H1 (cell line): ENCODE data around the gene DCLRE1A. TPM values are rescaled to one million over a fixed set of nuclear protein-coding genes. Genes with fewer than 3 reads are reported as not detected.

ENCODE experiments used
- CTCF ChIA-PET: fragments of 300-600 bp; sonication (Branson Sonifier 250); formaldehyde crosslinking; loops from one replicate; lab custom pipeline; 2021; ENCODE audit not compliant: partially characterized antibody; lab: Charles Lee
- POLR2A ChIA-PET: fragments of 300-600 bp; sonication (Branson Sonifier 250); formaldehyde crosslinking; loops from one replicate; lab custom pipeline; 2021; ENCODE audit warnings: inconsistent platforms; ENCODE audit not compliant: partially characterized antibody; lab: Charles Lee
- DNase-seq, 2 experiments: peaks; one replicate each; pipeline versions ENCODE4 v3.0.0 to v3.0.0-alpha.2; 2010 to 2022; ENCODE audit warnings: low spot score in 2 of 2, low read depth in 1 of 2, mixed read lengths in 1 of 2
- FAIRE-seq: peaks from 2 replicates; lab custom pipeline; 2011; peaks lifted over from hg19 to GRCh38; lab: Jason Lieb, UNC
- H2AFZ ChIP-seq: 2 replicates; pipeline ENCODE4 v1.8.1; 2012; ENCODE audit warnings: low read length, inconsistent platforms
- H2AK5ac ChIP-seq: 2 replicates; pipeline ENCODE4 v1.6.1; 2013; ENCODE audit warnings: low read depth, low read length
- H2BK120ac ChIP-seq: replicated peaks from 2 replicates; pipeline ENCODE3; 2013; ENCODE audit warnings: low read depth, low read length, inconsistent platforms
- H2BK12ac ChIP-seq: 2 replicates; pipeline ENCODE4 v1.6.1; 2013; ENCODE audit warnings: low read depth, low read length
- H2BK15ac ChIP-seq: 2 replicates; pipeline ENCODE4 v1.6.1; 2013; ENCODE audit warnings: low read length
- H2BK20ac ChIP-seq: 2 replicates; pipeline ENCODE4 v1.6.1; 2013; ENCODE audit warnings: low read length
- H2BK5ac ChIP-seq: 2 replicates; pipeline ENCODE4 v1.6.1; 2013; ENCODE audit warnings: low read depth, low read length
- H3K14ac ChIP-seq: 2 replicates; pipeline ENCODE4 v1.6.1; 2013; ENCODE audit warnings: inconsistent platforms; ENCODE audit not compliant: insufficient read length
- H3K18ac ChIP-seq: 2 replicates; pipeline ENCODE4 v1.6.1; 2013; ENCODE audit warnings: low read length; ENCODE audit errors: extremely low read depth
- H3K23ac ChIP-seq: 2 replicates; pipeline ENCODE4 v1.6.1; 2013; ENCODE audit warnings: inconsistent platforms; ENCODE audit not compliant: insufficient read length
- H3K23me2 ChIP-seq: 2 replicates; pipeline ENCODE4 v1.6.1; 2013; ENCODE audit warnings: low read depth, low read length
- H3K27ac ChIP-seq: 2 replicates; pipeline ENCODE4 v1.6.1; 2011; ENCODE audit warnings: low read depth, low read length, inconsistent platforms
- H3K27me3 ChIP-seq, 4 experiments: replicated peaks in 1 of 4; 1 replicate in 1 of 4; 2 replicates in 3 of 4; pipeline versions ENCODE4 v1.6.1 to v1.8.1; 2011 to 2013; ENCODE audit warnings: low read length in 3 of 4, mild to moderate bottlenecking in 3 of 4, inconsistent platforms in 2 of 4, mixed read lengths in 2 of 4, moderate library complexity in 1 of 4; ENCODE audit not compliant: control insufficient read depth in 3 of 4, insufficient read depth in 3 of 4; ENCODE audit errors: extremely low read depth in 1 of 4
- H3K36me3 ChIP-seq, 4 experiments: 2 replicates each; pipeline versions ENCODE4 v1.6.1 to v1.8.1; 2011 to 2013; ENCODE audit warnings: mild to moderate bottlenecking in 4 of 4, low read length in 3 of 4, moderate library complexity in 2 of 4, control low read depth in 1 of 4, inconsistent platforms in 1 of 4; ENCODE audit not compliant: insufficient read depth in 4 of 4, control insufficient read depth in 2 of 4
- H3K4ac ChIP-seq: replicated peaks from 2 replicates; pipeline ENCODE3; 2013; ENCODE audit warnings: low read length, low read depth, mixed read lengths, inconsistent platforms; ENCODE audit not compliant: insufficient read length
- H3K4me1 ChIP-seq, 4 experiments: replicated peaks in 1 of 4; 1 replicate in 1 of 4; 2 replicates in 3 of 4; pipeline versions ENCODE4 v1.6.1 to v1.8.1; 2011 to 2013; ENCODE audit warnings: low read length in 3 of 4, inconsistent platforms in 2 of 4, mixed read lengths in 1 of 4; ENCODE audit not compliant: insufficient read depth in 4 of 4, control insufficient read depth in 3 of 4
- H3K4me2 ChIP-seq, 2 experiments: 2 replicates each; pipeline versions ENCODE4 v1.6.1 to v1.8.1; 2011 to 2013; ENCODE audit warnings: low read depth in 2 of 2, low read length in 2 of 2, control low read depth in 1 of 2, inconsistent platforms in 1 of 2, mild to moderate bottlenecking in 1 of 2; ENCODE audit not compliant: insufficient read depth in 1 of 2
- H3K4me3 ChIP-seq, 4 experiments: fragments of 200-600, 300-600 bp in 1 of 4; sonication (generic), shearing (Covaris generic), sonication (Bioruptor Twin) in 1 of 4; 2 replicates each; pipeline versions ENCODE4 v1.5.1 to v1.8.1; 2011 to 2016; ENCODE audit warnings: low read length in 4 of 4, low read depth in 3 of 4, control low read depth in 2 of 4, inconsistent platforms in 2 of 4, mild to moderate bottlenecking in 2 of 4, mixed read lengths in 1 of 4, moderate library complexity in 1 of 4; ENCODE audit not compliant: insufficient read depth in 2 of 4; ENCODE audit errors: extremely low read depth in 1 of 4
- H3K56ac ChIP-seq: replicated peaks from 2 replicates; pipeline ENCODE3; 2013; ENCODE audit warnings: low read depth, mild to moderate bottlenecking, mixed read lengths, low read length, inconsistent platforms; ENCODE audit not compliant: insufficient read length
- H3K79me1 ChIP-seq: 2 replicates; pipeline ENCODE4 v1.6.1; 2013; ENCODE audit warnings: low read depth, low read length, control low read depth
- H3K79me2 ChIP-seq, 2 experiments: 2 replicates each; pipeline versions ENCODE4 v1.6.1 to v1.8.1; 2012 to 2013; ENCODE audit warnings: low read length in 2 of 2, mild to moderate bottlenecking in 2 of 2, inconsistent platforms in 1 of 2; ENCODE audit not compliant: insufficient read depth in 2 of 2, control insufficient read depth in 1 of 2
- H3K9ac ChIP-seq, 4 experiments: replicated peaks in 1 of 4; 1 replicate in 1 of 4; 2 replicates in 3 of 4; pipeline versions ENCODE4 v1.6.1 to v1.8.1; 2011 to 2013; ENCODE audit warnings: low read depth in 3 of 4, low read length in 3 of 4, control low read depth in 2 of 4, mild to moderate bottlenecking in 2 of 4, moderate library complexity in 2 of 4, inconsistent platforms in 1 of 4; ENCODE audit errors: extremely low read depth in 1 of 4
- H3K9me3 ChIP-seq, 2 experiments: 2 replicates each; pipeline versions ENCODE4 v1.6.1 to v1.8.1; 2012 to 2013; ENCODE audit warnings: mild to moderate bottlenecking in 2 of 2, moderate library complexity in 2 of 2, control low read depth in 1 of 2, inconsistent platforms in 1 of 2, low read depth in 1 of 2, low read length in 1 of 2, mixed read lengths in 1 of 2; ENCODE audit not compliant: insufficient read depth in 2 of 2
- H4K20me1 ChIP-seq, 2 experiments: replicated peaks in 1 of 2; 2 replicates each; pipeline versions ENCODE3 to v1.8.1; 2011 to 2013; ENCODE audit warnings: inconsistent platforms in 2 of 2, low read length in 2 of 2, mild to moderate bottlenecking in 1 of 2; ENCODE audit not compliant: insufficient read depth in 2 of 2, control insufficient read depth in 1 of 2
- H4K5ac ChIP-seq: 2 replicates; pipeline ENCODE4 v1.6.1; 2013; ENCODE audit warnings: low read length, low read depth, mixed read lengths, inconsistent platforms; ENCODE audit not compliant: insufficient read length
- H4K8ac ChIP-seq: 2 replicates; pipeline ENCODE4 v1.8.0; 2013; ENCODE audit warnings: mild to moderate bottlenecking, moderate library complexity, low read length, inconsistent platforms; ENCODE audit not compliant: insufficient read depth; ENCODE audit errors: extremely low read depth
- H4K91ac ChIP-seq: replicated peaks from 2 replicates; pipeline ENCODE3; 2013; ENCODE audit warnings: low read length, mixed read lengths, inconsistent platforms; ENCODE audit not compliant: insufficient read length
- ASH2L ChIP-seq: fragments of 200-600, 300-600 bp; sonication (generic); IDR thresholded peaks from one replicate; pipeline ENCODE4 v1.7.1; 2017; ENCODE audit warnings: low read length
- CBX8 ChIP-seq: fragments of 300-800, 300-1000 bp; sonication (generic); IDR thresholded peaks from 2 replicates; pipeline ENCODE4 v1.7.1; 2016; ENCODE audit warnings: low read depth, low read length, borderline replicate concordance
- CHD1 ChIP-seq: IDR thresholded peaks from 2 replicates; pipeline ENCODE4 v1.6.1; 2012; ENCODE audit warnings: low read depth, low read length, improper control_type of control experiment
- E2F6 ChIP-seq: IDR thresholded peaks from 2 replicates; pipeline ENCODE4 v1.6.1; 2012; ENCODE audit warnings: inconsistent platforms
- GABPA ChIP-seq: IDR thresholded peaks from 2 replicates; pipeline ENCODE4 v1.6.1; 2011; ENCODE audit warnings: mild to moderate bottlenecking, low read length, moderate library complexity, borderline replicate concordance; ENCODE audit not compliant: insufficient read depth
- HDAC2 ChIP-seq, 2 experiments: fragments of 300-600 bp in 1 of 2; sonication (generic) in 1 of 2; IDR thresholded peaks; 2 replicates each; pipeline ENCODE4 v1.6.1; 2011 to 2012; ENCODE audit warnings: low read depth in 2 of 2, low read length in 2 of 2, mild to moderate bottlenecking in 2 of 2, moderate library complexity in 2 of 2, borderline replicate concordance in 1 of 2, inconsistent platforms in 1 of 2
- HDAC6 ChIP-seq: IDR thresholded peaks from one replicate; pipeline ENCODE4 v1.7.1; 2012; ENCODE audit warnings: low read depth, mild to moderate bottlenecking, inconsistent platforms, low read length, moderate library complexity
- KDM5A ChIP-seq: fragments of 200-600 bp; IDR thresholded peaks from 2 replicates; pipeline ENCODE4 v1.7.1; 2012; ENCODE audit warnings: mild to moderate bottlenecking, low read length, inconsistent platforms, mixed read lengths
- RAD21 ChIP-seq, 2 experiments: IDR thresholded peaks in 1 of 2; conservative IDR thresholded peaks in 1 of 2; 2 replicates each; pipeline ENCODE4 v1.6.1; 2011; ENCODE audit warnings: low read depth in 2 of 2, low read length in 2 of 2, improper control_type of control experiment in 1 of 2, inconsistent platforms in 1 of 2, mild to moderate bottlenecking in 1 of 2, moderate library complexity in 1 of 2
- TBP ChIP-seq: IDR thresholded peaks from 2 replicates; pipeline ENCODE4 v1.6.1; 2011; ENCODE audit warnings: low read depth, low read length, improper control_type of control experiment
- USF2 ChIP-seq: IDR thresholded peaks from 2 replicates; pipeline ENCODE4 v1.6.1; 2011; ENCODE audit warnings: low read length, improper control_type of control experiment
- WGBS, 2 experiments: shearing (Covaris generic) in 1 of 2; methylation state at CpG; one replicate each; pipeline versions ENCODE4 v1.1.6 to v1.1.7; 2013 to 2015; ENCODE audit warnings: low lambda C conversion rate in 2 of 2, mixed read lengths in 2 of 2, inconsistent platforms in 1 of 2, low coverage in 1 of 2, missing lambda C conversion rate in 1 of 2; ENCODE audit not compliant: insufficient replicate concordance in 2 of 2, insufficient coverage in 1 of 2, insufficient read length in 1 of 2; ENCODE audit errors: extremely low coverage in 1 of 2, missing lambda C conversion rate in 1 of 2; 5-methylcytosine and 5-hydroxymethylcytosine counted together
- polyA plus RNA-seq, 7 experiments: library from polyadenylated mRNA; depleted of rRNA in 3 of 7; stranded (reverse) in 5 of 7; unstranded in 2 of 7; fragments of >200 nt in 5 of 7; fragments of 200-250 nt in 2 of 7; gene quantifications; 1 replicate in 5 of 7; 2 replicates in 1 of 7; 4 replicates in 1 of 7; pipeline versions ENCODE4 v1.2.1 to v1.2.3, GENCODE V29; 2011 to 2013; ENCODE audit warnings: missing spikeins in 2 of 7, mixed read lengths in 2 of 7
- total RNA-seq: library from RNA; stranded (reverse); fragmentation: NEBNext Ultra II Directional; extraction: Animal tissue kit (Norgen Biotek cat#: 25700); gene quantifications from 2 replicates; pipeline ENCODE4 v1.2.1, GENCODE V29; 2021

DCLRE1A gene
- total and polyA plus RNA-seq, 2 of the 8 experiments (the other 6 are each of a cell fraction or from before 2014, with no cell fraction given): 8.1 to 10.1 TPM

DNA sequence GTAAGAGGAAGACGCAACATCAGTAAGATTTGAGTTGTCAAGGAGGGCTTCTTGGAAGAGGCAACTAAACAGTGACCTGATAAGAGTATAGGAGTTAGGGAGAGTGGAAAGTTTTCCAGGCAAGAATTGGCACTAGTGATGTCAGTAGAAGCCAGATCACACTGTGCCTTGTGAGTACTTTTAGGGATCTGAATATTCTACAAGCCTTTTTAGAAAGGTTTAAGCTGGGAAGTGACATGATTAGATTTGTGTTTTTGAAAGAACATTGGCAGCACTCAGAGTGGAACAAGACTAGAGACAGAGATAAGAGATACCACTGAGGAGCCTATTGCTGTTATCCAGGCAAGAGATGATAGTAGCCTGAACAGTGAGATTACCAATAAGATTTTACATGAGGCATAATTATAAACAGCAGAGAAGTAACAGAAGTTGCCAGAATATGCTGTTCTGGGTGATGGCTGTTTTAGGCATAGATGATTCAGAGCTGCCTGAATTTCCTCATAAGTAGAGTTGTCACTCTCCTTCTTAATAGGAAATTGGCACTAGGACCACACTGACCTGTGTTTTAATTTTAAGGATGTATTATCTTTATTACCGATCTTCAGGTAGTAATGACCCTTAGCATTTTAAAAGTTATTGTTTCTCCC lies 46.2 kb upstream of the DCLRE1A start:
- ChIA-PET POLR2A (no interaction called here), CTCF (no interaction called here)
- no peak overlapping the region for H2BK20ac ChIP-seq
- H2BK120ac ChIP-seq: no peak overlapping the region
- H4K20me1 ChIP-seq: peaks cover 0 to 1% of the 10 kb centered on the region in 2 experiments
- H3K27me3 ChIP-seq: no peaks in the 10 kb centered on the region
- H2AFZ ChIP-seq: no peak overlapping the region
- no peak overlapping the region for H2BK5ac ChIP-seq
- H4K91ac ChIP-seq: no peak overlapping the region
- H3K23me2 ChIP-seq: no peaks in the 10 kb centered on the region
- H3K4me2 ChIP-seq: no peak overlapping the region
- no peak overlapping the region for H2AK5ac ChIP-seq
- no peak overlapping the region for H2BK15ac ChIP-seq
- no peak overlapping the region for H3K9ac ChIP-seq
- H3K79me2 ChIP-seq: no peaks in the 10 kb centered on the region
- peaks cover 2 to 53% (median 14%) of the 10 kb centered on the region in 4 experiments; a peak in 6 of 8 replicates for H3K36me3 ChIP-seq
- no peak for DNase-seq
- H3K4ac ChIP-seq: no peak overlapping the region
- H3K4me1 ChIP-seq: no peaks in the 10 kb centered on the region
- H2BK12ac ChIP-seq: no peak overlapping the region
- H3K27ac ChIP-seq: no peak overlapping the region
- 91% methylated on average over 2 of the region's 2 CpGs; no CpG with 5 or more reads in 1 of the 2 experiments for WGBS, 2 experiments
- no peak overlapping the region for H3K18ac ChIP-seq
- no peaks in the 10 kb centered on the region for H3K9me3 ChIP-seq
- H4K8ac ChIP-seq: no peak overlapping the region
- no peak for FAIRE-seq
- H3K56ac ChIP-seq: no peak overlapping the region
- no peak overlapping the region for H3K4me3 ChIP-seq
- no peaks in the 10 kb centered on the region for H3K79me1 ChIP-seq
- no peak overlapping the region for H4K5ac ChIP-seq
- H3K23ac ChIP-seq: no peak overlapping the region
- no peak overlapping the region for H3K14ac ChIP-seq
- TF ChIP-seq USF2: no peak
- no peak for TF ChIP-seq ASH2L
- TF ChIP-seq KDM5A: no peak
- TF ChIP-seq HDAC2 (IDR thresholded peaks at IDR 0.05; ENCODE audit: borderline replicate concordance in 1 of 2, low read depth in 2 of 2, low read length in 2 of 2): no peak
- no peak for TF ChIP-seq RAD21 (IDR thresholded peaks at IDR 0.05 in 1 of 2, conservative IDR thresholded peaks at IDR 0.05 in 1 of 2; ENCODE audit: low read depth in 2 of 2, low read length in 2 of 2)
- TF ChIP-seq CHD1: no peak
- no peak for TF ChIP-seq GABPA
- TF ChIP-seq E2F6: no peak
- TF ChIP-seq HDAC6: no peak
- TF ChIP-seq CBX8: no peak
- TF ChIP-seq TBP: no peak
